ENCODE data around the gene SLCO4A1.

SLCO4A1 gene

DNA sequence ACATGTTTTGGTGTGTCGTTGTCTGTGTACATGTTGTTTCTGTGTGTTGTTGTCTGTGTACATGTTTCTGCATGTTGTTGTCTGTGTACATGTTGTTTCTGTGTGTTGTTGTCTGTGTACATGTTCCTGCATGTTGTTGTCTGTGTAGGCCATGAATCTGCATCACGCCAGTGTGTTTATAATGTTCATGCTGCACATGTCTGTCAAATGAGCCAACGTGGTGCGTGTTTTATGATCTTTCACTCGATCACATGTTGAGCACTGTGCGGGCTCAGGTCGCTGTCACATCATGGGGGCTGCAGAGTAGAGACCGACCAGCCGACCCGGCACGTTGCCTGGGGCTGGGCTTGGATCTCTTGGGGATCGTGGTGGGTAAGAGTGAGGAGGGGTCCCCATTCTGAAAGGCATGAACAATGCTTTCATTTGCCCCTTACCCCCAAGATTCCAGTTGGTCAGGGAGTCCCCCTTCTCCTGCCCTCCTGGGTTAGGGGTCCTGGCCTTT lies 26.5 kb upstream of the SLCO4A1 start:
- Histone ChIP-seq H3K9me3 (ENCODE audit: control insufficient read depth, low read length) (no peaks in the 10 kb centered on the region), H3K36me3 (ENCODE audit: control insufficient read depth, insufficient read depth, low read length) (no peaks in the 10 kb centered on the region), H3K27ac (ENCODE audit: low read depth, low read length, severe bottlenecking) (no peak overlapping the region), H3K4me3 (ENCODE audit: extremely low read depth, insufficient read depth, low read length, poor library complexity, severe bottlenecking) (no peak overlapping the region), H3K4me1 (ENCODE audit: control insufficient read depth, insufficient read depth, low read length, poor library complexity, severe bottlenecking) (peaks cover 11% of the 10 kb centered on the region)
- WGBS, 2 experiments (ENCODE audit: insufficient coverage in 2 of 2), result 95 to 96% methylated on average over 7 to 10 of the region's 12 CpGs

GRCh38 chr20:62616728-62617621 lies 25.3 kb upstream of the SLCO4A1 start:
- Histone ChIP-seq H3K36me3 (ENCODE audit: control insufficient read depth, insufficient read depth, low read length) (no peaks in the 10 kb centered on the region), H3K4me3 (ENCODE audit: extremely low read depth, insufficient read depth, low read length, poor library complexity, severe bottlenecking) (no peak overlapping the region), H3K9me3 (ENCODE audit: control insufficient read depth, low read length) (no peaks in the 10 kb centered on the region), H3K27ac (ENCODE audit: low read depth, low read length, severe bottlenecking) (no peak overlapping the region), H3K4me1 (ENCODE audit: control insufficient read depth, insufficient read depth, low read length, poor library complexity, severe bottlenecking) (peaks cover 11% of the 10 kb centered on the region)
- 44 to 49% methylated on average over 22 to 26 of the region's 26 CpGs for WGBS, 2 experiments (ENCODE audit: insufficient coverage in 2 of 2)

DNA sequence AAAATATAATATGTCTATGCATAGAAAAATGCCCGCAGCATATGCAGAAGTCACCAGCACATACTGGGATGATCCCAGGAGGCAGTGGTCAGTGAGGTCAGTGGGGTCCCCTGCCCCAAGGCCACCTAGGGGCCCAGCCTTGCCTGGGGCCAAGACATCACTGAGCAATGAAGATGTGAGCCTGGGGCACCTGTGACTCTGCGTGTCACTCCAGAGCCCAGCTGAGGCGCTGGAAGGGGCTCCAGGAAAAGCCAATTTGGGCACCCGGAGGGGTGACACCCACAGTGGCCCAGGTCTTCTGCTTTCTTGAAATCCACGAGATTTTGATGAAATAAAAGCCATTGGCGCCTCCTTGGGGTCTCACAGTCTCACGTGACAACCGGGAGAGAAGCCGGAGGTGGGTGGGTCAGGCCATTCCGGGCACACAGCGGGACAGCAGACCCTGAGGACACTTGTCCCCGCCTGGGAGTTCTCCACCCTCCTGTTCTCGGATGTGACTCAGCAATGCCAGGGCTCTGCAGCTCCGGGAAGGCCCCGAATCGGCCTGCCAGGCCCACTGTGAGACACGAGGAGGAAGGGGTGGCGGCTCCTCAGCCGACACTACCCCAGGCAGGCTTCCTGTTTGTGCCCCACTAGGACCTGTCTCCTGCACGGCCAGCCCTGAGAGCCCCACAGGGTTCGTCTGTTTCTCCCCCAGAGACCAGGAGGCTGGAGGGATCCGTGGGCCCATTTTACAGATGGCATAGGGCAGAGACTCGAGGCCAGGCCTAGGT lies 24.4 kb upstream of the SLCO4A1 start:
- 79% methylated on average over 19 to 21 of the region's 23 CpGs for WGBS, 2 experiments (ENCODE audit: insufficient coverage in 2 of 2)

GRCh38 chr20:62618611-62619529 lies 23.4 kb upstream of the SLCO4A1 start:
- WGBS, 2 experiments (ENCODE audit: insufficient coverage in 2 of 2), result 70 to 79% methylated on average over 16 to 17 of the region's 26 CpGs

More for the DNA sequence above, 24.4 kb upstream of the SLCO4A1 start:
- Histone ChIP-seq H3K27ac (ENCODE audit: low read depth, low read length, severe bottlenecking) (no peak overlapping the region), H3K36me3 (ENCODE audit: control insufficient read depth, insufficient read depth, low read length) (no peaks in the 10 kb centered on the region), H3K4me3 (ENCODE audit: extremely low read depth, insufficient read depth, low read length, poor library complexity, severe bottlenecking) (no peak overlapping the region), H3K9me3 (ENCODE audit: control insufficient read depth, low read length) (no peaks in the 10 kb centered on the region), H3K4me1 (ENCODE audit: control insufficient read depth, insufficient read depth, low read length, poor library complexity, severe bottlenecking) (peaks cover 19% of the 10 kb centered on the region)

GRCh38 chr20:62620625-62621024 lies 21.7 kb upstream of the SLCO4A1 start:
- Histone ChIP-seq H3K36me3 (ENCODE audit: control insufficient read depth, insufficient read depth, low read length) (no peaks in the 10 kb centered on the region), H3K9me3 (ENCODE audit: control insufficient read depth, low read length) (no peaks in the 10 kb centered on the region), H3K27ac (ENCODE audit: low read depth, low read length, severe bottlenecking) (no peak overlapping the region), H3K4me1 (ENCODE audit: control insufficient read depth, insufficient read depth, low read length, poor library complexity, severe bottlenecking) (peaks cover 36% of the 10 kb centered on the region), H3K4me3 (ENCODE audit: extremely low read depth, insufficient read depth, low read length, poor library complexity, severe bottlenecking) (no peak overlapping the region)
- 85 to 90% methylated on average over 7 to 10 of the region's 13 CpGs for WGBS, 2 experiments (ENCODE audit: insufficient coverage in 2 of 2)

More at GRCh38 chr20:62618611-62619529, 23.4 kb upstream of the SLCO4A1 start:
- Histone ChIP-seq H3K9me3 (ENCODE audit: control insufficient read depth, low read length) (no peaks in the 10 kb centered on the region), H3K4me3 (ENCODE audit: extremely low read depth, insufficient read depth, low read length, poor library complexity, severe bottlenecking) (no peak overlapping the region), H3K4me1 (ENCODE audit: control insufficient read depth, insufficient read depth, low read length, poor library complexity, severe bottlenecking) (peaks cover 27% of the 10 kb centered on the region), H3K36me3 (ENCODE audit: control insufficient read depth, insufficient read depth, low read length) (no peaks in the 10 kb centered on the region), H3K27ac (ENCODE audit: low read depth, low read length, severe bottlenecking) (no peak overlapping the region)

DNA sequence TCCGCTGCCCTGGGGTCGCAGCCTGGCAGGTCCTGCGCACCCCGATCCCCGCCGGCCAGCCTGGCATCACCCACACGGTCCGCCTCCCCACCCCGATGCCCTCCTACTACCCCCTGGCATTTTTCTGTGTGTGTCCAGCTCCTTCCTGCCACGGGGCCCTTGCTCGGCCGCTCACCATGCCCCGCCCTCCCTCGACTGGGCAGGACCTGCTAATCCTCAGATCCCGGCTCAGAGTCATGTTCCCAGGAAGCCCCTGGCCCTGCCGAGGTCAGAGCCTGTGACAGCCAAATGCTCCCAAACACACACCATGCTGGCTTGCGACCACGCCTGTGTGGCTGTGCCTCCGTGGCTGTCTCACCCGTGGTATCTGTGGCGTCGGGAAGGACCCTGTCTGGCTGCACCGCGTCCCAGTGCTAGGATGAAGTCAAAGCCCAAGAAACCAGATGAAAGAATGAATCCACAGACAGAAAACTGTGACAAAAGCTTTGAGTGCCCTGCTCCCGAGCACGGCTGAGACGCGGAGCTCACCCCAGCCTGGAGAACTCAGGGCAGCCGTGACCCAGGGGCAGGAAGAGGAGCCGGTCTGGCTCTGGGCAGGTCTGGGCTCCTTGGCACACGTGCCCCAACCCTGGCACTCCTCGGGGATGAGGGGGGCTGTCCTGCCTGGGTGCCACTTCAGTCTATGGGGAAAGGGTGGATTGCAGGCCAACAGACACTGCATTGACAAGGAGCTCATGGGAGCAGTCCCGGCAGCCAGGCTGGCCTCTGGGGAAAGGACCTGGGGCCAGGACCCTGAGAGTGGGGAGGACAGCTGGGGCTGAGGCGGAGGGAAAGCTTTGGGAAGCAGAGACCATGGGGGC lies 20.8 kb upstream of the SLCO4A1 start:
- no peaks in the 10 kb centered on the region for H3K36me3 ChIP-seq (ENCODE audit: control insufficient read depth, insufficient read depth, low read length)
- H3K4me3 ChIP-seq (ENCODE audit: extremely low read depth, insufficient read depth, low read length, poor library complexity, severe bottlenecking), result no peak overlapping the region
- peaks cover 36% of the 10 kb centered on the region for H3K4me1 ChIP-seq (ENCODE audit: control insufficient read depth, insufficient read depth, low read length, poor library complexity, severe bottlenecking)
- no peak overlapping the region for H3K27ac ChIP-seq (ENCODE audit: low read depth, low read length, severe bottlenecking)
- 94 to 95% methylated on average over 27 to 28 of the region's 34 CpGs for WGBS, 2 experiments (ENCODE audit: insufficient coverage in 2 of 2)
- H3K9me3 ChIP-seq (ENCODE audit: control insufficient read depth, low read length), result no peaks in the 10 kb centered on the region

DNA sequence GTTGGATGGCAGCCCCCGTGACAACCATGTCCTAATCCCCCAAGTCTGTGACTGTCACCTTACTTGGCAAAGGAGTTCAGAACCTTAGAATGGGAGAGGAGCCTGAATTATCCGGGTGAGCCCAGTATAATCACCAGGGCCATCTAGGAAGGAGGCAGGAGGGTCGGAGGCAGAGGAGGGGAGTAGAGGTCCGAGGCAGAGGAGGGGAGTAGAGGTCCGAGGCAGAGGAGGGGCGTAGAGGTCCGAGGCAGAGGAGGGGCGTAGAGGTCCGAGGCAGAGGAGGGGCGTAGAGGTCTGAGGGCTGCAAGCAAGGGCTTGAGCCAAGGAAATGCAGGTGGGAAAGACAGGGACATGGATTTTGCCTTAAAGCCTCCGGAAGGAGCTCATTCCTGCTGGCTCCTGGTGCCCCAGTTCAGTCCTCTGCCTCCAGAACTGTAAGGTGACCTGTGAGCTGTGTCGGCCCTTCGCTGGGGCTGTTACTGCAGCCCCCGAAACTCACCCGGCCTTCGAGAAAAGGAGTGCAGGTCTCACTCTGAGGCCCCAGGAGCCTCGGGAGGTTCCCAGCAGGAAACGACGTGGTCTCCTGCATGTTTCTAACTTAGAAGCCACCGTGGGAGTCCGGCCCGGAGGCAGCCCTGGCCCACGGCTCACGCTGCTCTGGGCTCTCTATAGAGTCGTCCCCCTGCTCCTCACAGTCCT lies 20.0 kb upstream of the SLCO4A1 start:
- peaks cover 36% of the 10 kb centered on the region for H3K4me1 ChIP-seq (ENCODE audit: control insufficient read depth, insufficient read depth, low read length, poor library complexity, severe bottlenecking)
- H3K4me3 ChIP-seq (ENCODE audit: extremely low read depth, insufficient read depth, low read length, poor library complexity, severe bottlenecking), result no peak overlapping the region
- H3K36me3 ChIP-seq (ENCODE audit: control insufficient read depth, insufficient read depth, low read length), result no peaks in the 10 kb centered on the region
- peak overlapping the region; percentile 92 for H3K27ac ChIP-seq (ENCODE audit: low read depth, low read length, severe bottlenecking)
- 87 to 90% methylated on average over 24 to 25 of the region's 25 CpGs for WGBS, 2 experiments (ENCODE audit: insufficient coverage in 2 of 2)
- no peaks in the 10 kb centered on the region for H3K9me3 ChIP-seq (ENCODE audit: control insufficient read depth, low read length)

- WGBS, 2 experiments (ENCODE audit: insufficient coverage in 2 of 2), result 86 to 91% methylated on average over 24 to 29 of the region's 29 CpGs
- H3K4me3 ChIP-seq (ENCODE audit: extremely low read depth, insufficient read depth, low read length, poor library complexity, severe bottlenecking), result no peak overlapping the region
- peaks cover 37% of the 10 kb centered on the region for H3K4me1 ChIP-seq (ENCODE audit: control insufficient read depth, insufficient read depth, low read length, poor library complexity, severe bottlenecking)
- peak overlapping the region; percentile 92 for H3K27ac ChIP-seq (ENCODE audit: low read depth, low read length, severe bottlenecking)
- no peaks in the 10 kb centered on the region for H3K9me3 ChIP-seq (ENCODE audit: control insufficient read depth, low read length)
- no peaks in the 10 kb centered on the region for H3K36me3 ChIP-seq (ENCODE audit: control insufficient read depth, insufficient read depth, low read length)
These were observed 19.3 kb upstream of the SLCO4A1 start for GRCh38 chr20:62622877-62623487.
